NK-92 treated with Interleukin-12 subunit alpha and Interleukin-12 subunit beta, amount 100 ng/mL, for 24 hours (cell line): Measurements from ENCODE around the gene LRRC74A.

Experiments
- DNase-seq: peaks from one replicate; lab custom pipeline; 2025; lab: John Stamatoyannopoulos, UW

LRRC74A gene

GRCh38 chr14:76810525-76810924 is 15.7 kb upstream of the LRRC74A start:
- DNase-seq, result no peak

GRCh38 chr14:76810953-76811400 is 15.2 kb upstream of the LRRC74A start:
- DNase-seq, result no peak

- DNase-seq, result no peak
These were observed 14.6 kb upstream of the LRRC74A start for GRCh38 chr14:76811561-76811960.

- DNase-seq, result no peak
These were observed 14.2 kb upstream of the LRRC74A start for GRCh38 chr14:76812093-76812421.

- DNase-seq, result peak; percentile 95
These were observed 13.5 kb upstream of the LRRC74A start, which contains the start of gene ANGEL1 for GRCh38 chr14:76812422-76813383. ANGEL1 (minus strand) TSS chr14:76812882; CDS start chr14:76812827, 55 bp downstream.

- no peak for DNase-seq
These were observed 11.2 kb upstream of the LRRC74A start for GRCh38 chr14:76814726-76815645.

- DNase-seq, result no peak
These were observed 5.5 kb upstream of the LRRC74A start for GRCh38 chr14:76820700-76821099.

- DNase-seq, result no peak
These were observed 1.6 kb downstream of the LRRC74A start for GRCh38 chr14:76827696-76828296.

- DNase-seq, result no peak
These were observed 2.3 kb downstream of the LRRC74A start for GRCh38 chr14:76828339-76829012.

GRCh38 chr14:76829013-76829365 is 2.8 kb downstream of the LRRC74A start:
- no peak for DNase-seq

- no peak for DNase-seq
These were observed 3.6 kb downstream of the LRRC74A start for GRCh38 chr14:76829650-76830421.

GRCh38 chr14:76830556-76830955 is 4.3 kb downstream of the LRRC74A start:
- DNase-seq, result no peak

GRCh38 chr14:76832503-76832988 is 6.3 kb downstream of the LRRC74A start:
- DNase-seq, result no peak

GRCh38 chr14:76833011-76833410 is 6.8 kb downstream of the LRRC74A start:
- DNase-seq, result no peak

- DNase-seq, result no peak
These were observed 8.0 kb downstream of the LRRC74A start for GRCh38 chr14:76834241-76834661.

GRCh38 chr14:76836029-76836630 is 9.9 kb downstream of the LRRC74A start:
- no peak for DNase-seq

- DNase-seq, result no peak
These were observed 11.3 kb downstream of the LRRC74A start for GRCh38 chr14:76837524-76837923.

- no peak for DNase-seq
These were observed 16.2 kb downstream of the LRRC74A start for GRCh38 chr14:76842414-76842813.

GRCh38 chr14:76844223-76844622 is 18.0 kb downstream of the LRRC74A start:
- DNase-seq, result no peak

GRCh38 chr14:76846331-76847047 is 20.3 kb downstream of the LRRC74A start:
- DNase-seq, result no peak
